Measurements from ENCODE around the gene CAPZB.

DNA sequence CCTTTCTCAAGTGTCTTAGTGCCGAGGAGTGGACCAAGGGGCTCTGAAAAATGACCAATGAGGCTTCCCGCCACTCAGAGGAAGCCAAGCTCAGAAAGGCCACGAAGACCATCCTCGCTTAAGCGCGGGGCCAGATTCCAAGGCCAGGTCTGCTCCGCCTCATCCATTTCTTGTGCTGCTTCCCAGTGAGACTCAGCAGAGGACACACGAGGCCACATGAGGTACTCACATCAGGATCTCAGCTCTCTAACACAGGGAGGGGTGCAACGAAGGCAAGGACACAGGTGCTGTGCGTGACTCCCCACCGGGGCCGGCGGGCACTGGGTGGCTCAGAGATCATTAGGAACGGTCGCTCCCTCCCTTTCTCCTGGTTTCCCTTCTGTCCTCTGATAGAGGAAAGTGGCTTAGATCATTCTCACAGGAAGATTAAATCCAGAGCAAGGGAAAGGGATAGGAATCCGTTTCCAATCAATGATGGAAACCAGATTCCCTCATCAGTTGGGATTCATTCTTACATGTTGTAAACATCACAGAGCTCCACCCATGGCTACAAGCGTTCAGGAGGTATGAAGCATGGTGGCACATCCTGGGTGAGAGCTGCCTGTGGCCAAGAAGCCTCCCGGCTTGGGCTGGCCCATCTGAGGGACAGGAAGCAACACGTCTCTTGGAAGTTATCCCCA, 46.7 kb downstream of the CAPZB start:
- TF ChIP-seq GATA3 (IDR thresholded peaks at IDR 0.05; ENCODE audit: low read depth, low read length) (no peak), GATA2 (IDR thresholded peaks at IDR 0.05; ENCODE audit: low read depth, low read length) (no peak)
